Left ventricle myocardium inferior (tissue), 1 donor: ENCODE results near the gene SLC4A4. TPM values are rescaled to one million over a fixed set of nuclear protein-coding genes. Genes with fewer than 3 reads are reported as not detected.
A peak's percentile ranks its signal among the peaks of the same experiment; 100 is the strongest.

Source experiments
- DNase-seq: peaks from one replicate; pipeline ENCODE4 v3.0.0-alpha.2; 2020
- H3K27ac ChIP-seq: fragments of 200-600 bp; replicated peaks from 2 replicates; pipeline ENCODE4 v1.8.0; 2021
- H3K27me3 ChIP-seq: fragments of 200-600 bp; 2 replicates; pipeline ENCODE4 v1.8.0; 2021; ENCODE audit warnings: low read depth
- H3K36me3 ChIP-seq: fragments of 200-600 bp; 2 replicates; pipeline ENCODE4 v1.8.0; 2021
- H3K4me1 ChIP-seq: fragments of 200-600 bp; 2 replicates; pipeline ENCODE4 v1.8.0; 2021
- H3K4me3 ChIP-seq: fragments of 200-600 bp; 2 replicates; pipeline ENCODE4 v1.8.0; 2021; ENCODE audit warnings: mild to moderate bottlenecking, moderate library complexity
- H3K9me3 ChIP-seq: fragments of 200-600 bp; replicated peaks from 2 replicates; pipeline ENCODE4 v1.8.0; 2021
- intact Hi-C: fragments of 100-400 bp; cut with micrococcal nuclease; formaldehyde crosslinking; loops from one replicate; pipeline ENCODE4 v1.11.0; 2022
- total RNA-seq: library from RNA; stranded (reverse); fragmentation: NEBNext Ultra II Directional; extraction: Animal tissue kit (Norgen Biotek cat#: 25700); gene quantifications from one replicate; pipeline ENCODE4 v1.2.1, GENCODE V29; 2021
- TF ChIP-seq, protein P1 (sequence below): fragments of 200-600 bp; IDR thresholded peaks from 2 replicates; pipeline ENCODE4 v1.8.0; 2021; ENCODE audit warnings: antibody characterized with exemption, mild to moderate bottlenecking, borderline replicate concordance
- donor health status: DM: no; HTN: yes; CAD: no; lungs with severe emphysema.

The SLC4A4 gene
- total RNA-seq, 1 donor from 2014 or later: 29.8 TPM

- intact Hi-C loops: no loop called here
- no peak overlapping the region for H3K4me3 ChIP-seq
Observed at GRCh38 chr4:71453531-71453930, 114.7 kb downstream of the SLC4A4 start.

GRCh38 chr4:71456841-71457240 lies 118.0 kb downstream of the SLC4A4 start:
- DNase-seq: no peak
- TF ChIP-seq, protein P1, sequence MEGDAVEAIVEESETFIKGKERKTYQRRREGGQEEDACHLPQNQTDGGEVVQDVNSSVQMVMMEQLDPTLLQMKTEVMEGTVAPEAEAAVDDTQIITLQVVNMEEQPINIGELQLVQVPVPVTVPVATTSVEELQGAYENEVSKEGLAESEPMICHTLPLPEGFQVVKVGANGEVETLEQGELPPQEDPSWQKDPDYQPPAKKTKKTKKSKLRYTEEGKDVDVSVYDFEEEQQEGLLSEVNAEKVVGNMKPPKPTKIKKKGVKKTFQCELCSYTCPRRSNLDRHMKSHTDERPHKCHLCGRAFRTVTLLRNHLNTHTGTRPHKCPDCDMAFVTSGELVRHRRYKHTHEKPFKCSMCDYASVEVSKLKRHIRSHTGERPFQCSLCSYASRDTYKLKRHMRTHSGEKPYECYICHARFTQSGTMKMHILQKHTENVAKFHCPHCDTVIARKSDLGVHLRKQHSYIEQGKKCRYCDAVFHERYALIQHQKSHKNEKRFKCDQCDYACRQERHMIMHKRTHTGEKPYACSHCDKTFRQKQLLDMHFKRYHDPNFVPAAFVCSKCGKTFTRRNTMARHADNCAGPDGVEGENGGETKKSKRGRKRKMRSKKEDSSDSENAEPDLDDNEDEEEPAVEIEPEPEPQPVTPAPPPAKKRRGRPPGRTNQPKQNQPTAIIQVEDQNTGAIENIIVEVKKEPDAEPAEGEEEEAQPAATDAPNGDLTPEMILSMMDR: no peak
- Histone ChIP-seq H3K36me3 (no peaks in the 10 kb centered on the region), H3K4me3 (no peak overlapping the region), H3K27ac (peak overlapping the region; percentile 58), H3K9me3 (no peaks in the 10 kb centered on the region), H3K4me1 (peaks cover 12% of the 10 kb centered on the region), H3K27me3 (no peaks in the 10 kb centered on the region)
- intact Hi-C loops: no loop called here

More at GRCh38 chr4:71453531-71453930, 114.7 kb downstream of the SLC4A4 start:
- Histone ChIP-seq H3K27ac (peak overlapping the region; percentile 4), H3K36me3 (no peaks in the 10 kb centered on the region), H3K4me1 (peaks cover 32% of the 10 kb centered on the region), H3K9me3 (no peaks in the 10 kb centered on the region), H3K27me3 (no peaks in the 10 kb centered on the region)
- no peak for DNase-seq
- TF ChIP-seq, protein P1: no peak

GRCh38 chr4:71460371-71460770 lies 121.6 kb downstream of the SLC4A4 start:
- no peaks in the 10 kb centered on the region for H3K36me3 ChIP-seq
- intact Hi-C loops: no loop called here
- H3K9me3 ChIP-seq: no peaks in the 10 kb centered on the region
- DNase-seq: no peak
- no peak overlapping the region for H3K27ac ChIP-seq
- H3K27me3 ChIP-seq: no peaks in the 10 kb centered on the region
- no peak overlapping the region for H3K4me3 ChIP-seq
- H3K4me1 ChIP-seq: peaks cover 12% of the 10 kb centered on the region
- TF ChIP-seq, protein P1: no peak

DNA sequence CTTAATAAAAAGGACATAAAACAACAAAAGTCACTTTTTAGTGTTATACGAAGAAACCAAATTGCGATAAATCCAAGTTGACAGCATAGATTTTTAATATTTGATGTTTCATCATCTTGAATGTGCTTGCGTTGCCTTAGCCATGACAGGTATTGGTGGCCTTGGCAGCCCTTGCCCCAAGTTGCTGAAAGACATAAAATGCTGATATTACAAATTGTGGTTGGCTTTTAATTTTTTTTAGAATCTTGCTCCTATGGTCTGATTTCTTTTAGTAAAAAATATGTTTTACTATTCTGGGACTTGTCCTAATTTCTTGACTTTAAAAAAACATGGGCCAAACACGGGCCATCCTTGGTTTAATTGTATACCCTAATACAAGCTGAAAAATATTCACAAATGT lies 122.6 kb downstream of the SLC4A4 start:
- H3K4me3 ChIP-seq: no peak overlapping the region
- H3K36me3 ChIP-seq: no peaks in the 10 kb centered on the region
- H3K27ac ChIP-seq: no peak overlapping the region
- peaks cover 10% of the 10 kb centered on the region for H3K4me1 ChIP-seq
- DNase-seq: no peak
- intact Hi-C loops: no loop called here
- TF ChIP-seq, protein P1: no peak
- H3K9me3 ChIP-seq: no peaks in the 10 kb centered on the region
- H3K27me3 ChIP-seq: no peaks in the 10 kb centered on the region

DNA sequence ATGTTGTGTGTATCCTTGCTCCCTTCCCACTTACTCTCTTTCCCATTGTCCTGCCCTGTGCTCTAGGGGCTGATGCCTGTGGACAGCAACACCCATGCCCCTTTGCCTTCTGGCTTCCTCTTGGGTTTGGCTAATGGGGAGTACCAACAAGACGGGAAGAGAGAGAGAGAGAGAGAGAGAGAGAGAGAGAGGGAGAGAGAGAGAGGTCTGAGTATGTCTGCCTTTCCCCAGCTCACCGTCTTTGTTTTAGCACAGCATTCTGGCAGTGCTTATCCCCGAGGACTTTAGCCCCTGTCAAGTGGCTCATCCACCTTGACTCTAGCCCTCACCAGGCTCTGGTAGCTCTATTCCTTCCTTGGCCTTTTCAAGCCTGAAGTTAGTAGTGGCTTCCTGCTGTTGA lies 128.0 kb downstream of the SLC4A4 start:
- Histone ChIP-seq H3K27ac (no peak overlapping the region), H3K4me1 (no peaks in the 10 kb centered on the region), H3K27me3 (no peaks in the 10 kb centered on the region), H3K4me3 (no peak overlapping the region), H3K9me3 (no peaks in the 10 kb centered on the region), H3K36me3 (no peaks in the 10 kb centered on the region)
- DNase-seq: no peak
- intact Hi-C loops: no loop called here
- TF ChIP-seq, protein P1: no peak
